Lower leg skin (tissue), 3 donors: ENCODE data around the gene RIMS1.

ENCODE experiments used
- POLR2A ChIP-seq, 2 donors: fragments of 450-650 bp; IDR thresholded peaks; one replicate each; pipeline ENCODE4 v1.6.1; 2016 to 2017; ENCODE audit warnings: antibody characterized with exemption in 2 of 2, mild to moderate bottlenecking in 1 of 2, moderate library complexity in 1 of 2
- TF ChIP-seq, protein P1 (sequence below), 3 donors: fragments of 450-650 bp; IDR thresholded peaks; one replicate each; pipeline ENCODE4 v1.5.1; 2016; ENCODE audit warnings: antibody characterized with exemption in 3 of 3, mild to moderate bottlenecking in 3 of 3, moderate library complexity in 2 of 3

DNA sequence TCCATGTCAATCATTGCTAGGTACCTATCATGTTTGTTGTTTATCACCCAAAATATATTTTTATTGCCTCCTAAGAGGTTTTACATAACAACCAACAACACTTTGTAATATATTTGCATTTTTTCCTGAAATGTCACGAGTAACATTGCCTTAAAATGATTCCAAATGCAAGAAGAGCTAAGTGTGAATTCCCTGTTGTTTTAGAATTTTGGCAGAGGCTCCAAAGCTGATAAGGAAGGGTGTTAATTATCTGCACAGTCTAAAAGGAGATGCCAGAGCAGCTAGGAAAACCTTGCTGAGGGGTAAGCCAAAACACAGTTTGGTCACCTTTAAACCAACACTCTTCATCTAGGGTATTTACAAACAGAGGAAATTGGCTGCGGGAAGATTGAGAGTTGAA is 533.6 kb downstream of the RIMS1 start:
- no peak for TF ChIP-seq POLR2A (IDR thresholded peaks at IDR 0.05)
- TF ChIP-seq, protein P1, sequence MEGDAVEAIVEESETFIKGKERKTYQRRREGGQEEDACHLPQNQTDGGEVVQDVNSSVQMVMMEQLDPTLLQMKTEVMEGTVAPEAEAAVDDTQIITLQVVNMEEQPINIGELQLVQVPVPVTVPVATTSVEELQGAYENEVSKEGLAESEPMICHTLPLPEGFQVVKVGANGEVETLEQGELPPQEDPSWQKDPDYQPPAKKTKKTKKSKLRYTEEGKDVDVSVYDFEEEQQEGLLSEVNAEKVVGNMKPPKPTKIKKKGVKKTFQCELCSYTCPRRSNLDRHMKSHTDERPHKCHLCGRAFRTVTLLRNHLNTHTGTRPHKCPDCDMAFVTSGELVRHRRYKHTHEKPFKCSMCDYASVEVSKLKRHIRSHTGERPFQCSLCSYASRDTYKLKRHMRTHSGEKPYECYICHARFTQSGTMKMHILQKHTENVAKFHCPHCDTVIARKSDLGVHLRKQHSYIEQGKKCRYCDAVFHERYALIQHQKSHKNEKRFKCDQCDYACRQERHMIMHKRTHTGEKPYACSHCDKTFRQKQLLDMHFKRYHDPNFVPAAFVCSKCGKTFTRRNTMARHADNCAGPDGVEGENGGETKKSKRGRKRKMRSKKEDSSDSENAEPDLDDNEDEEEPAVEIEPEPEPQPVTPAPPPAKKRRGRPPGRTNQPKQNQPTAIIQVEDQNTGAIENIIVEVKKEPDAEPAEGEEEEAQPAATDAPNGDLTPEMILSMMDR (IDR thresholded peaks at IDR 0.05), result no peak
